NT2/D1 (cell line): Measurements from ENCODE around the gene RNF130.

Experiments used
- SUZ12 ChIP-seq: IDR thresholded peaks from 2 replicates; pipeline ENCODE4 v1.6.1; 2011; ENCODE audit not compliant: insufficient read length, insufficient read depth; ENCODE audit errors: extremely low read depth
- YY1 ChIP-seq: IDR thresholded peaks from 2 replicates; pipeline ENCODE4 v1.6.1; 2011; ENCODE audit not compliant: insufficient read length, insufficient read depth
- ZNF274 ChIP-seq: IDR thresholded peaks from 2 replicates; pipeline ENCODE4 v1.6.1; 2011; ENCODE audit warnings: mild to moderate bottlenecking, low read depth, low read length

DNA sequence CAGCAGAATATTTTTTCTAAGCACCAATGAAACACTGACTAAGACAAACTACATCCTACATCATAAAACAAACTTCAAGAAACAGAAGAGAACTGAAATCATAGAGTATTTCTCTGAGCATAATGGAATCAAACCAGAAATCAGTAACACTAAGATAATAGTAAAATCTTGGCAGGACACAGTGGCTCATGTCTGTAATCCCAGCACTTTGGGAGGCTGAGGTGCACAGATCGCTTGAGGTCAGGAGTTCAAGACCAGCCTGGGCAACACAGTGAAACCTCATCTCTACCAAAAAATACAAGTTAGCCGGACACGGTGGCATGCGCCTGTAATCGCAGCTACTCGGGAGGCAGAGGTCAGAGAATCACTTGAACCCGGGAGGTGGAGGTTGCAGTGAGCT, 63.1 kb downstream of the RNF130 start:
- TF ChIP-seq YY1 (no peak), ZNF274 (no peak), SUZ12 (no peak)
